Ecto neural progenitor cell (in vitro differentiated cells): Measurements from ENCODE around the gene SH2D3A.
"Not testable (repeated sequence)": the region's sequence is repeated elsewhere in the genome, so short reads cannot be mapped to it uniquely, and the experiment has no call there.

Experiments
- DNase-seq: peaks from one replicate; pipeline ENCODE4 v3.0.0-alpha.2; 2018; ENCODE audit warnings: low spot score

SH2D3A gene

GRCh38 chr19:6767357-6768235 lies at the start of gene SH2D3A:
Gene SH2D3A, minus strand, starts transcription at chr19:6767435. Its CDS starts 3,687 bp downstream, at chr19:6763748.
- peak; percentile 89 for DNase-seq

- DNase-seq: no peak
These were observed 46.4 kb upstream of the SH2D3A start for GRCh38 chr19:6813659-6814058.

- no peak for DNase-seq
These were observed 45.4 kb upstream of the SH2D3A start for GRCh38 chr19:6812612-6813011.

- DNase-seq: no peak
These were observed 44.7 kb upstream of the SH2D3A start for GRCh38 chr19:6811906-6812305.

- DNase-seq: no peak
These were observed 44.1 kb upstream of the SH2D3A start for GRCh38 chr19:6811378-6811777.

- DNase-seq: no peak
These were observed 42.0 kb upstream of the SH2D3A start for GRCh38 chr19:6809262-6809661.

GRCh38 chr19:6808494-6808893 lies 41.3 kb upstream of the SH2D3A start:
- DNase-seq: no peak

GRCh38 chr19:6807291-6807690 lies 40.1 kb upstream of the SH2D3A start:
- no peak for DNase-seq

- DNase-seq: no peak
These were observed 39.3 kb upstream of the SH2D3A start for GRCh38 chr19:6806488-6806887.

- no peak for DNase-seq
These were observed 35.8 kb upstream of the SH2D3A start for GRCh38 chr19:6803036-6803404.

GRCh38 chr19:6802336-6803035 lies 35.3 kb upstream of the SH2D3A start:
- no peak for DNase-seq

GRCh38 chr19:6801485-6802086 lies 34.4 kb upstream of the SH2D3A start:
- DNase-seq: no peak

- no peak for DNase-seq
These were observed 33.8 kb upstream of the SH2D3A start for GRCh38 chr19:6800991-6801484.

- DNase-seq: not testable (repeated sequence)
These were observed 33.0 kb upstream of the SH2D3A start for GRCh38 chr19:6800160-6800790.

GRCh38 chr19:6797646-6798045 lies 30.4 kb upstream of the SH2D3A start:
- no peak for DNase-seq

- no peak for DNase-seq
These were observed 29.0 kb upstream of the SH2D3A start for GRCh38 chr19:6796278-6796677.

- no peak for DNase-seq
These were observed 27.6 kb upstream of the SH2D3A start for GRCh38 chr19:6794686-6795431.

GRCh38 chr19:6793973-6794372 lies 26.7 kb upstream of the SH2D3A start:
- DNase-seq: no peak

GRCh38 chr19:6793411-6793810 lies 26.2 kb upstream of the SH2D3A start:
- no peak for DNase-seq

GRCh38 chr19:6791237-6791636 lies 24.0 kb upstream of the SH2D3A start:
- no peak for DNase-seq
